NCI-H2107 treated with DMSO at 0.1 percent for 48 hours (cell line): ENCODE data around the gene FHOD3.
"Not testable (repeated sequence)": the region's sequence is repeated elsewhere in the genome, so short reads cannot be mapped to it uniquely, and the experiment has no call there.

ENCODE experiments used
- DNase-seq: peaks from one replicate; lab custom pipeline; 2025; ENCODE audit not compliant: unreplicated experiment; lab: John Stamatoyannopoulos, UW

Gene FHOD3

GRCh38 chr18:36441426-36442240 is 144.1 kb downstream of the FHOD3 start:
- no peak for DNase-seq

DNA sequence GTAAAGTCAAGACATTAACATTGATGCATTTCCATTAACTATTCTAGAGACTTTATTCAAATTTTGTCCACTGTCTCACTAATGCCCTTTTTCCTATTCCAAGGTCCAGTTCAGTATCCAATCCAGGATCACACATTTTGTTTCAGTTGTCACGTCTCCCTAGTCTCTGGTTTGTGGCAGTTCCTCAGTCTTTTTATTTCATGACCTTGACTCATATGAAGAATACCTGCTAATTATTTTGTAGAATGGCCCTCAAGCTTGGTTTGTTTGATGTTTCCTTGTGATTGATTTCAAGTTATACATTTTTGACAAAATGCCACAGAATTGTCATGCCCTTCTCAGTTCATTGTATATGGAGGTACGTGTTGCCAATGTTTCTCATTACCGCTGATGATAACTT is 145.2 kb downstream of the FHOD3 start:
- no peak for DNase-seq

DNA sequence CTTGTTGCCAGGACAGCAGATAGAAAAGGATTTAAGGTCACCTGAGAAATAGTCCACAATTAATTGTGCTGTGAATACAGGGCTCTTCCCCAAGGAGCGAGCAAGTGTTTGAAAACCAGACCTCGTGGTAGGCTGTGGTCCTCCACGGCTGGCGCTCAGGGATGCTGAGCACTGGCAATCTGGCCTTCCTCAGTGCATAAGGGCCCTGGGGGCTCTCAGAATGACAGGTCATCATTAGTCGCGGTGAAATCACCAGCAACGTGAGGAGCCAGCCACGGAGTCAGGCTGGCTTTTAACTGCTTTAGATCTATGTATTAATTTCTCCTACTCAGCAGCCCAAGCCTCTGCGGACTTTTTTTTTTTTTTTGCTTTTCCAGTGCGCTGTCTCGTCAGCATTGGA is 148.5 kb downstream of the FHOD3 start:
- DNase-seq = no peak

GRCh38 chr18:36448384-36449290 is 151.1 kb downstream of the FHOD3 start:
- DNase-seq = no peak

DNA sequence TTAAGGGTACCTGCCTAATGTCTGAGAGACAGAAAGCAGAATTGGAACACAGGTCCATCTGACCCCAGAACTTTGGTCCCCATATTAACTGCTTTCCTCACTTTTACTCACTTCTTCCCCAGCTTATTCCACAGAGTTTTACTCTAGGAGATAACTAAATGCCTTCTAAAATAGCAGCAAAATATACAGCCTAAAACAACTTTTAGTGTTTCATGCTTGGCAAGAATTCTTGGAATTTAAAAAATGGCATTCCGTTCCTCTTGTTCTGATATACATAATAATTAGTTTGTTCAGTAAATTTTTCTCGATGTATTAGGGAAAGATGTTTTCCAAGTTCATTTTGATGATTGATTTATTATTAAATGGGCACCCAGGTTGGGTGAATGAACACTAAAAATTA is 151.9 kb downstream of the FHOD3 start:
- no peak for DNase-seq

- DNase-seq = no peak
These were observed 152.8 kb downstream of the FHOD3 start for GRCh38 chr18:36450264-36450663.

DNA sequence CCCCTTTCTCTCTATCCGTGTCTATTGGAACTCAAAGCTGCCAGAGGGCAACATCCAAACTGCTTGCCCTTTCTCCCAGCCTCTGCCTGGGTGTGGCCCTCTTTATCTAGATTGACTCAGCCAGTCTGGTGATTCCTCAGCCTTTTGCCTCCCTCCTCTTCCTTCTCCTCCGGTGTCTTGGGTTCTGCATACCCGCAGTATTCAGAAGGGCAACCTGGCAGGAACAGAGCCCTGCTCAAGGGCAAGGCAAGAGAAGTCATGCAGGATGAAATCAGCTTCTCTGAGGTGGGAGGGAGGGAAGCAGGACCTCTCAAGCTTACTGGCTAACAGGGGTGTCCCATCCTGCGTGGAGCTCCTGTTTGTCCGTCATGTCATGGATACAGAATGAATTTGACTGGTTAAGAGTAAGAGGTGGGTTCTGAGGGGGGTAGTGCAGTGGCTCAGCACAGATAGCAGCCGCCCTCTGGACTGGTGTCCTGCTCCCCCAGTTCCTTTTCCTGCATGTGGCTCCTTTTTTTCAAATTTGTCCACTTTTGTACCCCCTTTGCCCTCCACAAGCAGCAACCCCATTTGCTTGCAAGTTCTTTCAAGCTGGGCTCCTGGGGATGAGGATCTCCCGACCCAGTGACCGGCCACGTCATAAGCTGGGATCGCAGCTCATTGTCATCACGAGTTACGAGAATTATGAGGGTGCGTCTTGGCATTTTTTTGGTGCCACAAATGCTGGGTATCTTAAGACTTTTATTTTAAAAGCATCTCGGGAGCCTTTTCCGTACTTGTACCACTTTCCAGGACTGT is 154.1 kb downstream of the FHOD3 start:
- no peak for DNase-seq

DNA sequence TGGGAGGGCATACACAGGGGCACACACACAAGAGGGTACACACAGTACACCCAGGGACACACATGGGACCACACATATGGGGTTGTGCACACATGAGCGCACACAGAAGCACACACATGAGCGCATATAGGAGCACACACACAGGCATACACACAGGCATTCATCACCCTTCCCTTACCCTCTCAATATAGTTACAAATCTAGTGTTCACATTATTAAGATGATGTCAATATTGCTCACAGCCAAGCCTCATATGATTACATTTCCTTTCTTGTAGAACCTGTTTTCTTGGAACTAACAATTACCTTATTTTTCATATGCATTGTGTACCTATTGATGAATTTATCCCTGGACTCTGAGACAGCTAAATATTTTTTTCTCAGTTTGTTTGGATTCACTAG is 156.7 kb downstream of the FHOD3 start:
- no peak for DNase-seq

GRCh38 chr18:36454848-36455458 is 157.4 kb downstream of the FHOD3 start:
- no peak for DNase-seq

DNA sequence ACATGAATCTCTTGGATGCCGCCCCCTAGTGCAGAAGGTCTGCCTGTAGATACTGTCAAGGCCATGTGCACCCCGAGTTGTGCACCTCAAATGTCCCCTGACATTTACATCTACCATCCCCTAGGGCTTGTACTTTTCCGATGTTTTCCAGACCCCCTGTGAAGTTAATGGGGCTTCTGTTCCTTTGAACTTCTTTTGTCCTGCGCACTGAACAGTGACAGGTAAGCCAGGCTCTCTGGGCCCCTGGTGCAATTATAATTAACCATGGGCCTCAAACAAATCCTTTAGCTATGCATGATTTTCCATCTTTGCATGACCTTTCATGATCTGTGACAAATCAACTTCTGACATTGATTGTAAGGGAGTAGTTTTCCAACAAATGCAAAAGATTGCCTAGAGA is 158.4 kb downstream of the FHOD3 start:
- no peak for DNase-seq

DNA sequence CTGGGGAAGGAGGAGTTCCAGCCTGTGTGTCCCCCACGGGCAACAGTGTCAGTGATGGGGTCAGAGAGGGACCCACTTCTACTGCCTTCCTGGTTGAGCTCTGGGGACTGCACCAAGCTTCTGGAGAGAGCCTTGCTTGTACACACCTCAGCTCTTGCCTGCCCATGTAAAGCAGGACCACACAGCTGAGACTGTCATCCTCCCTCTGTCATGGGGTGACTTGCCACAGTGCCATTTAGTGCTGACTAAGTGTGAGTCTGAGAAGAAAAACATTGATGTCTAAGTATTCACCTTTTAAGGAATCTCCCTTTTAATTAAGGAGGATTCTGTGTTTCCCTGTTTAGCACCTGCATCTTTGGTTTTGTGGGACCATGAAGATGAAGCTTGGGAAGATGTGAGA is 159.1 kb downstream of the FHOD3 start:
- DNase-seq = no peak

DNA sequence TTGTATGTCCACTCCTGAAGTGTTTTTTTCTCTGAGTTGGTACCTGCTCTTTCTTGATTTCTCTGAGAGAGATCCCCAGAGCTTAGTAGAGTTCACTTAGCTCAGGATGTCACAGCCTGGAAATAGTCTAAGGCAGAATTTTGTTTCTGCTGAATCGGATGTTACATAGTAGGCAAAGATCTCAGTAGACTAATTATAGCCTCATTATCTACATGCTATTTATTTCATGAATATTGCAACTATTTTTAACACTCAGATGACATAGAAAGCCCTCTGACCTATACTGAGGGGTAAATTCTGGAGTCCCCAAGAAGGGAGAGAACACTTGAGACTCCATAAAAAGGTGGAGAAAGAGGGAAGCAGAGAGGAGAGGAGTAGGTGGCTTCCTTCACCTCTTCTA is 160.2 kb downstream of the FHOD3 start:
- DNase-seq = no peak

DNA sequence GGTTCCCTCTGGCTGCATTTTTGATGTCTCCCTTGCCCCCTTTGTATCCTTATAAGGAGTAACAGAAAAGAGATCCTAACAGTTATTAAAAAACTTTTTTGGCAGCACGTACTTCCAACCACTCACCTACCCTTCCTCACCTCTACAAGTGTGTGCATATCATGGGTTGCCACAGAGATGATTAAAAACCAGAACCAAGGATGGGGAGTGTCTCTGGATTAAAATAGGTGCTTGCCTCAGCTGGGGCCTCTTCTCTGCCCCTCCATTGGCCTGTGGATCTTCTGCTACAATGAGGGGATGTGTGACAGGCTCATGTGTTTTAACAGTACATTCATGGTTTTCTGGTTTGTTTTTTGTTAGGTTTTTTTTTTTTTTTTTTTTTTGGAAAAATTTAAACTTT is 160.8 kb downstream of the FHOD3 start:
- DNase-seq = no peak

DNA sequence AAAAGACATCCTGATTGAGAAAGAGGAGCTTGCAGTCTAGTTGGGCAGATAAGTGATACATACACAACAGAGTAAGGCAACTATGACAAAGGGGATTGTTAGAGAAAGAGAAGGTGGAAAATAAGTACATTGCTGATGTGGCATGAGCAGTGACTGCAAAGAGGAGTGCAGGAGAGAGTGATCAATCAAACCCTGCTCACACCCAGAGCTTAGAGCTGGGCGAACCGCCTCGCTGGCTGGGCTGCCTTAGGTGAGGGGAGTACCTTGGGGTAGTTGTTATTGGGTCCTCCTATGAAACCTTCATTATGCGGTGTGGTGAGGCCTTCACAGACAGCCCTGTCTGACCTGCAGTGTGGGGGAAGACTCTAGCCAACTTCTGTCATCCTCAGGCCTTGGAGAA is 161.7 kb downstream of the FHOD3 start:
- no peak for DNase-seq

- no peak for DNase-seq
These were observed 162.3 kb downstream of the FHOD3 start for GRCh38 chr18:36459786-36460185.

- no peak for DNase-seq
These were observed 162.9 kb downstream of the FHOD3 start for GRCh38 chr18:36460324-36460850.

GRCh38 chr18:36460854-36461253 is 163.3 kb downstream of the FHOD3 start:
- DNase-seq = no peak

DNA sequence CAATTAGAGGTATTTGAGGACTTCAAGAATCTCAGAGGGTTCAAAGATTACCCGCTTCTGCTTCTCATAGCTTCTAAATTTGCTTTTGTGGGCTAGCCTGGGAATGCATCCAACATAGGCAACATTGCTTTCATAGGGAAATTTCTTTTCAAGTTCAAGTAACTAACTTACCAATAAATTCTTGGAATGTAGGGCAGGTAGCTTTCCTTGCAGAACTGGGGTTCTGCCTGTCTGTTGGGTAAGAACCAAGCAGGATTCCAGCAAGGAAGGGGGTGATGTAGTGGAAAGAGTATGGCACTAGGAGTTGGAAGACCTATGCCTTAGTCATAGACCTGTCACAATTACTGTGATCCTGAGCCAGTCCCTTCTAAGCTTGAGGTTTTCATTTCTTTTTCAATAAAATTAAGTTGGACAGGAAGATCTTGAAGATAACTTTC is 164.1 kb downstream of the FHOD3 start:
- DNase-seq = no peak

DNA sequence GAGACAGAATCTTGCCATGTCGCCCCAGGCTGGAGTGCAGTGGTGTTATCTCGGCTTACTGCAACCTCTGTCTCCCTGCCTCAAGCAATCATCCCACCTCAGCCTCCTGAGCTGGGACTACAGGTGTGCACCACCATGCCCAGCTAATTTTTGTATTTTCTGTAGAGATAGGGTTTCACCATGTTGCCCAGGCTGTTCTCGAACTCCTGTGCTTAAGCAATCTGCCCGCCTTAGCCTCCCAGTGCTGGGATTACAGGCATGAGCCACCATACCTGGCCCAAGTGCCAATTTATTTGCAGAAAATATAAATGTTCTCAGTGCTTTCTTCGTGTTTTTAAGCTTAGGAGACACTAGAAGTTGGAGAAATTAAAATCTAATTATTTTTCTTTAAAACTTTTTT is 166.0 kb downstream of the FHOD3 start:
- not testable (repeated sequence) for DNase-seq

DNA sequence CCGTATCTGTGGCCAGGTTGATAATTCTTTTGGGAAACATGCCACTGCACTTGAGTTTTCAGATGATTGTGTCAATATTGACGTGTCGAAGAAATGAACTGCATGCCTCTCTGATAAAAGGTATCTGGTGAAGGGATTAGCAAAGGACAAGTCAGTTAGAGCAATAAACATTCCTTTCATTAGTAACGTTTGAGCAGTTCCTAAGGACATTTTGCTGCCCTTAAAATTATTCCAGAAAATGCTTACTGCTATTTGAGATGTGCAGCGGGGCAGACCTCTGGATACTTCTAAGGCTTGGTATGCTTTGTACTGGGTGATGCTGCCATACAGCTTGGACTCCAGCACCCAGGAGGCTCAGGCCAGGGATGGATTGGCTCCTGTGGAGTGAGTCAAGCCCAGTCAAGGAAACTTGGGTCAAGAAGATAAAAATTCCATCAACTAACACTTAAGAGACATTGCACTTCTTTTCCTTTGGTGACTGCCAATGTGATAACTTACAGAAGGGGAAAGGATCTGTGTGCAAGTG is 166.7 kb downstream of the FHOD3 start:
- no peak for DNase-seq
